Endothelial cell of umbilical vein (primary cell): Measurements from ENCODE around the gene CLASP2. TPM values are rescaled to one million over a fixed set of nuclear protein-coding genes. Genes with fewer than 3 reads are reported as not detected.

Experiments used
- BruUV-seq: library from RNA; stranded (reverse); fragments of 400-500 nt; replicated peaks from 2 replicates; lab custom pipeline; 2021; lab: Mats Ljungman, UMichigan
- CTCF ChIA-PET: fragments of 300-600, 350-600 bp; sonication (Branson Sonifier 250); formaldehyde crosslinking; loops from one replicate; lab custom pipeline; 2021; ENCODE audit warnings: antibody characterized with exemption, inconsistent platforms; lab: Charles Lee
- POLR2A ChIA-PET: fragments of 300-600, 350-600 bp; sonication (Branson Sonifier 250); formaldehyde crosslinking; loops from one replicate; lab custom pipeline; 2021; ENCODE audit warnings: antibody characterized with exemption, inconsistent platforms; lab: Charles Lee
- DNase-seq: peaks from one replicate; pipeline ENCODE4 v3.0.0-alpha.2; 2011; ENCODE audit warnings: low read depth, low spot score
- FAIRE-seq: peaks from 2 replicates; lab custom pipeline; 2011; peaks lifted over from hg19 to GRCh38; lab: Jason Lieb, UNC
- H2AFZ ChIP-seq: 2 replicates; pipeline ENCODE4 v1.6.0; 2012; ENCODE audit warnings: low read depth, low read length, control low read depth, inconsistent platforms
- H3K27ac ChIP-seq: 2 replicates; pipeline ENCODE4 v1.5.1; 2011; ENCODE audit warnings: low read depth, mild to moderate bottlenecking, control low read depth, low read length, moderate library complexity; ENCODE audit not compliant: insufficient read depth
- H3K27me3 ChIP-seq, 2 experiments: 2 replicates each; pipeline versions ENCODE4 v1.6.0 to v1.6.1; 2011; ENCODE audit warnings: low read length in 2 of 2, mixed read lengths in 1 of 2; ENCODE audit not compliant: control insufficient read depth in 2 of 2, insufficient read depth in 2 of 2
- H3K36me3 ChIP-seq, 2 experiments: 2 replicates in 1 of 2; 3 replicates in 1 of 2; pipeline ENCODE4 v1.5.1; 2011; ENCODE audit warnings: low read length in 2 of 2, mild to moderate bottlenecking in 1 of 2, moderate library complexity in 1 of 2; ENCODE audit not compliant: control insufficient read depth in 2 of 2, insufficient read depth in 2 of 2; ENCODE audit errors: extremely low read depth in 1 of 2
- H3K4me1 ChIP-seq: 3 replicates; pipeline ENCODE4 v1.5.1; 2011; ENCODE audit warnings: mild to moderate bottlenecking, low read length; ENCODE audit not compliant: control insufficient read depth, insufficient read depth; ENCODE audit errors: extremely low read depth
- H3K4me2 ChIP-seq: 2 replicates; pipeline ENCODE4 v1.6.1; 2011; ENCODE audit warnings: low read length, control low read depth, mixed read lengths; ENCODE audit not compliant: insufficient read depth
- H3K4me3 ChIP-seq, 3 experiments: fragments of 200-600 bp in 1 of 3; sonication (generic), shearing (Covaris generic) in 1 of 3; replicated peaks in 1 of 3; 2 replicates each; pipeline ENCODE4 v1.5.1; 2011 to 2016; ENCODE audit warnings: control low read depth in 3 of 3, low read length in 3 of 3, mild to moderate bottlenecking in 2 of 3, inconsistent platforms in 1 of 3, low read depth in 1 of 3, moderate library complexity in 1 of 3; ENCODE audit not compliant: insufficient read depth in 1 of 3
- H3K79me2 ChIP-seq: 2 replicates; pipeline ENCODE4 v1.6.0; 2012; ENCODE audit warnings: low read length, inconsistent platforms; ENCODE audit not compliant: control insufficient read depth, insufficient read depth
- H3K9ac ChIP-seq: replicated peaks from 2 replicates; pipeline ENCODE3; 2011; ENCODE audit warnings: low read length, control low read depth; ENCODE audit not compliant: insufficient read depth; ENCODE audit errors: extremely low read depth
- H3K9me1 ChIP-seq: replicated peaks from 3 replicates; pipeline ENCODE4 v1.6.0; 2011; ENCODE audit warnings: mild to moderate bottlenecking, low read length; ENCODE audit not compliant: control insufficient read depth, insufficient read depth; ENCODE audit errors: extremely low read depth
- H3K9me3 ChIP-seq: replicated peaks from 2 replicates; pipeline ENCODE4 v1.5.1; 2012; ENCODE audit warnings: low read length, inconsistent platforms; ENCODE audit not compliant: control insufficient read depth, insufficient read depth
- H4K20me1 ChIP-seq: replicated peaks from 2 replicates; pipeline ENCODE3; 2011; ENCODE audit warnings: mild to moderate bottlenecking, low read length; ENCODE audit not compliant: control insufficient read depth, insufficient read depth; ENCODE audit errors: extremely low read depth
- CTCF ChIP-seq, 2 donors: IDR thresholded peaks; 1 replicate in 1 of 2; 2 replicates in 1 of 2; pipeline ENCODE4 v1.5.1; 2011; ENCODE audit warnings: low read length in 2 of 2, mild to moderate bottlenecking in 2 of 2, moderate library complexity in 2 of 2, control low read depth in 1 of 2, inconsistent platforms in 1 of 2, low read depth in 1 of 2; ENCODE audit not compliant: insufficient read depth in 1 of 2; ENCODE audit errors: extremely low read depth in 1 of 2
- EZH2 ChIP-seq: IDR thresholded peaks from 2 replicates; pipeline ENCODE4 v1.6.1; 2012; ENCODE audit warnings: borderline replicate concordance, low read depth, mild to moderate bottlenecking, moderate library complexity, low read length, inconsistent platforms; ENCODE audit not compliant: severe bottlenecking
- FOS ChIP-seq: IDR thresholded peaks from 2 replicates; pipeline ENCODE4 v1.6.1; 2011; ENCODE audit warnings: mild to moderate bottlenecking, low read length, moderate library complexity, borderline replicate concordance; ENCODE audit not compliant: insufficient read depth
- GATA2 ChIP-seq: IDR thresholded peaks from 2 replicates; pipeline ENCODE4 v1.7.0; 2011; ENCODE audit warnings: low read depth, mild to moderate bottlenecking, moderate library complexity, mixed read lengths, low read length; ENCODE audit not compliant: insufficient read length, insufficient read depth
- JUN ChIP-seq: IDR thresholded peaks from 2 replicates; pipeline ENCODE4 v1.6.1; 2011; ENCODE audit warnings: borderline replicate concordance, low read depth; ENCODE audit not compliant: insufficient read length, insufficient read depth
- MAX ChIP-seq: IDR thresholded peaks from 2 replicates; pipeline ENCODE4 v1.6.1; 2011; ENCODE audit not compliant: insufficient read depth, insufficient read length
- MYC ChIP-seq: IDR thresholded peaks from one replicate; pipeline ENCODE4 v1.6.1; 2011; ENCODE audit warnings: mild to moderate bottlenecking, low read depth, low read length
- POLR2A ChIP-seq: IDR thresholded peaks from 2 replicates; pipeline ENCODE4 v1.6.1; 2012; ENCODE audit warnings: low read depth, mild to moderate bottlenecking, control low read depth, low read length
- POLR2AphosphoS5 ChIP-seq: IDR thresholded peaks from 2 replicates; pipeline ENCODE4 v1.6.1; 2012; ENCODE audit warnings: low read depth, mild to moderate bottlenecking, control low read depth, low read length, moderate library complexity; ENCODE audit not compliant: insufficient read depth
- dilution Hi-C: fragments of 300-500 bp; cut with MboI; formaldehyde crosslinking; loops from one replicate; pipeline ENCODE4 v1.15.0; 2019; ENCODE audit warnings: low sequenced_read_pairs; ENCODE audit not compliant: extremely low pct_ligation_motif_present
- intact Hi-C: fragments of 100-400 bp; cut with micrococcal nuclease; formaldehyde crosslinking; loops from one replicate; pipeline ENCODE4 v1.10.0; 2022
- polyA plus RNA-seq, 4 experiments: library from polyadenylated mRNA; depleted of rRNA in 3 of 4; stranded (reverse) in 3 of 4; unstranded in 1 of 4; fragments of >200 nt; gene quantifications; 2 replicates each; pipeline versions ENCODE4 v1.2.1 to v1.2.3, GENCODE V29; 2011 to 2012; ENCODE audit warnings: missing spikeins in 1 of 4
- total RNA-seq: library from RNA; stranded (reverse); gene quantifications from 2 replicates; pipeline ENCODE4 v1.2.3, GENCODE V29; 2021

Gene CLASP2
- total and polyA plus RNA-seq, 2 donors (not counting 3 experiments of a cell fraction or from before 2014, with no cell fraction given) = 15.0 to 55.0 TPM

GRCh38 chr3:33751336-33751735 is 33.3 kb upstream of the CLASP2 start:
- CTCF ChIA-PET = interaction anchor here (1.0 to 2.6 kb wide), 3 partner anchors 8 to 36 kb away, joined by 3 to 6 read pairs (median 5); no protein-coding TSS in a partner anchor
- H2AFZ ChIP-seq = no peak overlapping the region
- no peaks in the 10 kb centered on the region for H4K20me1 ChIP-seq
- no TSS peak for BruUV-seq
- no peaks in the 10 kb centered on the region for H3K4me1 ChIP-seq
- no peaks in the 10 kb centered on the region for H3K9me1 ChIP-seq
- no peak for TF ChIP-seq POLR2A
- TF ChIP-seq FOS = no peak
- no peak for TF ChIP-seq MAX
- no peak for TF ChIP-seq POLR2AphosphoS5
- TF ChIP-seq MYC = no peak
- no peak for TF ChIP-seq GATA2
- TF ChIP-seq JUN = no peak
- TF ChIP-seq EZH2 = no peak
- TF ChIP-seq CTCF (IDR thresholded peaks at IDR 0.05; ENCODE audit: extremely low read depth in 1 of 2, insufficient read depth in 1 of 2, low read depth in 1 of 2, low read length in 2 of 2) = no peak
- dilution Hi-C loops (no loop called here), intact Hi-C loops (no loop called here)
- H3K27me3 ChIP-seq = no peaks in the 10 kb centered on the region
- H3K4me2 ChIP-seq = no peak overlapping the region
- H3K79me2 ChIP-seq = no peaks in the 10 kb centered on the region
- DNase-seq = no peak
- H3K4me3 ChIP-seq = no peak overlapping the region
- no peak overlapping the region for H3K9ac ChIP-seq
- no peaks in the 10 kb centered on the region for H3K36me3 ChIP-seq
- H3K9me3 ChIP-seq = no peaks in the 10 kb centered on the region
- H3K27ac ChIP-seq = no peak overlapping the region
- FAIRE-seq = no peak
- POLR2A ChIA-PET = no interaction called here
